Activated CD8-positive, alpha-beta T cell treated with anti-CD3 and anti-CD28 coated beads, Interleukin-2, amount 10 ng/mL, durations not matched to agents 7 days and 5 days (primary cell): ENCODE data around the gene BCL2. TPM values are rescaled to one million over a fixed set of nuclear protein-coding genes. Genes with fewer than 3 reads are reported as not detected.

Experiments
- ATAC-seq: fragments of 150-1000 bp; cut with Tn5 transposase; one replicate; pipeline ENCODE4 v1.10.0; 2021; ENCODE audit warnings: moderate library complexity
- CTCF ChIA-PET: fragments of 350-600 bp; sonication (Branson Sonifier 250); formaldehyde crosslinking; loops from one replicate; lab custom pipeline; 2021; ENCODE audit warnings: antibody characterized with exemption; lab: Charles Lee
- POLR2A ChIA-PET: fragments of 350-600 bp; sonication (Branson Sonifier 250); formaldehyde crosslinking; loops from one replicate; lab custom pipeline; 2021; ENCODE audit warnings: antibody characterized with exemption; lab: Charles Lee
- DNase-seq: peaks from one replicate; pipeline ENCODE4 v3.0.0-alpha.2; 2020
- H3K27ac Mint-ChIP-seq: one replicate; pipeline ENCODE4 v1.8.0; 2021; ENCODE audit warnings: mild to moderate bottlenecking, mixed read lengths
- H3K27me3 Mint-ChIP-seq: one replicate; pipeline ENCODE4 v1.8.0; 2021; ENCODE audit warnings: low read depth, mixed read lengths
- H3K36me3 Mint-ChIP-seq: one replicate; pipeline ENCODE4 v1.8.0; 2021; ENCODE audit warnings: low read depth, mixed read lengths
- H3K4me1 Mint-ChIP-seq: one replicate; pipeline ENCODE4 v1.8.0; 2021; ENCODE audit warnings: low read depth, mixed read lengths
- H3K4me3 Mint-ChIP-seq: one replicate; pipeline ENCODE4 v1.8.0; 2021; ENCODE audit warnings: mild to moderate bottlenecking, mixed read lengths
- H3K9me3 Mint-ChIP-seq: one replicate; pipeline ENCODE4 v1.8.0; 2022; ENCODE audit warnings: mixed read lengths; ENCODE audit not compliant: insufficient read depth
- total RNA-seq, 2 experiments: library from RNA; stranded (reverse); gene quantifications; one replicate each; pipeline ENCODE4 v1.2.3, GENCODE V29; 2021

The BCL2 gene
- total RNA-seq, 2 experiments from 2014 or later, result 140 TPM

- H3K4me3 Mint-ChIP-seq, result no peak overlapping the region
- H3K36me3 Mint-ChIP-seq, result peaks cover 56% of the 10 kb centered on the region
- H3K27me3 Mint-ChIP-seq, result no peaks in the 10 kb centered on the region
- ATAC-seq (peak; percentile 13), DNase-seq (no peak)
- H3K4me1 Mint-ChIP-seq, result peaks cover 66% of the 10 kb centered on the region
- ChIA-PET POLR2A (interaction anchor here (1.1 to 1.3 kb wide), 2 partner anchors 23 to 131 kb away, joined by 4 to 5 read pairs; no protein-coding TSS in a partner anchor), CTCF (interaction anchor here (1.2 to 2.0 kb wide), 6 partner anchors 9 to 131 kb away, joined by 3 to 12 read pairs (median 6); no protein-coding TSS in a partner anchor)
- no peak overlapping the region for H3K27ac Mint-ChIP-seq
- H3K9me3 Mint-ChIP-seq, result no peaks in the 10 kb centered on the region
These were observed 132.4 kb downstream of the BCL2 start for GRCh38 chr18:63187223-63187574.

- H3K9me3 Mint-ChIP-seq, result no peaks in the 10 kb centered on the region
- H3K27ac Mint-ChIP-seq, result no peak overlapping the region
- H3K36me3 Mint-ChIP-seq, result peaks cover 57% of the 10 kb centered on the region
- peaks cover 65% of the 10 kb centered on the region for H3K4me1 Mint-ChIP-seq
- no peak for DNase-seq
- ChIA-PET POLR2A (interaction anchor here (1.1 to 1.6 kb wide), 5 partner anchors 11 to 131 kb away, joined by 3 to 7 read pairs (median 4); no protein-coding TSS in a partner anchor), CTCF (interaction anchor here (0.8 to 2.0 kb wide), 7 partner anchors 9 to 131 kb away, joined by 3 to 9 read pairs (median 5); no protein-coding TSS in a partner anchor)
- ATAC-seq, result peak; percentile 34
- H3K4me3 Mint-ChIP-seq, result no peak overlapping the region
- H3K27me3 Mint-ChIP-seq, result no peaks in the 10 kb centered on the region
These were observed 132.9 kb downstream of the BCL2 start for GRCh38 chr18:63186520-63187222.

- H3K27ac Mint-ChIP-seq, result no peak overlapping the region
- ATAC-seq, result no peak
These were observed 133.6 kb downstream of the BCL2 start for GRCh38 chr18:63185984-63186383.

DNA sequence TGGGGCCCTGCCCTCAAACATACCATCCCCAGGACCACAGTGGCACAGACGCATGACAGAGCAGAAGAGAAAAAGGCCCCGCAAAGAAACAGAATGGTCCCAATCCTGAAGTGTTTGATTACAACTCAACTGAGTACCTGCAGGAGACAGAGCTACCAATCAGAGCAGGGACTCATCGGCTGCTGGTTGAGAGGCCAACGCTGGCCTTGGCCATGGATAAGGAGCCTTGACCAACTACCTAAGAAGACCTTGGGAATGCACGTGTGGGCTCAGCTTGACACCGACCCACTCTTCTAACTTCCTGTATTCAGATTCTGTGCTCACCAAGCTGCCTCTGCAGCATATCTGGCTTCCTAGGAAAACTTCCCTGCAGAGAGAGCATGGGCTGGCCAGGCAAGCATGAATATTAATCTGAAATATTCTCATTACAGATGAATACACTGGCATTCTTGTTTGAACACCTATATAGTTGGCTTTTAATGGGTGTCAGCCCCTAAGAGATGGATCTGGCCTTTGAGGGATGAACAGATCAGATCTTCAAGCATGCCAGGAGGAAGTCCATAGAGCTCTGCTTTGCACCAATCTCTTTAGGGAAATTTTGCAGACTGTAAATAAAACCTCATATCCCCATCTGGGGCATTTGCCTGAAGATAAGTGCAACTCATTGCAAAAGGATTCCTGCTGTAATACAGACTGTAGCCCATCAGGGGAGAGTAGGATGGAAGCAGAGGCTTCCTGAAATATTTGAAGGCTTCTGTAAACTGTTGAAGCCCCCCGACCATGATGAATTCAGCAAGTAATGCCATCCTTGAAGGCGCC is 135.4 kb downstream of the BCL2 start:
- ChIA-PET CTCF (no interaction called here), POLR2A (interaction anchor here (0.8 kb wide), 1 partner anchor 13 kb away, joined by 4 read pairs; no protein-coding TSS in a partner anchor)
- Mint-ChIP-seq H3K27me3 (no peaks in the 10 kb centered on the region), H3K9me3 (no peaks in the 10 kb centered on the region), H3K27ac (no peak overlapping the region), H3K4me1 (peaks cover 63% of the 10 kb centered on the region), H3K36me3 (peaks cover 56% of the 10 kb centered on the region), H3K4me3 (no peak overlapping the region)
- no peak for ATAC-seq
- no peak for DNase-seq

More at GRCh38 chr18:63185984-63186383, 133.6 kb downstream of the BCL2 start:
- H3K36me3 Mint-ChIP-seq, result peaks cover 60% of the 10 kb centered on the region
- no peak overlapping the region for H3K4me3 Mint-ChIP-seq
- no peak for DNase-seq
- H3K27me3 Mint-ChIP-seq, result no peaks in the 10 kb centered on the region
- POLR2A ChIA-PET, result interaction anchor here (1.3 to 1.6 kb wide), 4 partner anchors 11 to 25 kb away, joined by 3 to 7 read pairs (median 5); no protein-coding TSS in a partner anchor
- no peaks in the 10 kb centered on the region for H3K9me3 Mint-ChIP-seq
- CTCF ChIA-PET, result interaction anchor here (0.7 to 2.0 kb wide), 7 partner anchors 10 to 168 kb away, joined by 3 to 9 read pairs (median 3); no protein-coding TSS in a partner anchor
- H3K4me1 Mint-ChIP-seq, result peaks cover 65% of the 10 kb centered on the region

DNA sequence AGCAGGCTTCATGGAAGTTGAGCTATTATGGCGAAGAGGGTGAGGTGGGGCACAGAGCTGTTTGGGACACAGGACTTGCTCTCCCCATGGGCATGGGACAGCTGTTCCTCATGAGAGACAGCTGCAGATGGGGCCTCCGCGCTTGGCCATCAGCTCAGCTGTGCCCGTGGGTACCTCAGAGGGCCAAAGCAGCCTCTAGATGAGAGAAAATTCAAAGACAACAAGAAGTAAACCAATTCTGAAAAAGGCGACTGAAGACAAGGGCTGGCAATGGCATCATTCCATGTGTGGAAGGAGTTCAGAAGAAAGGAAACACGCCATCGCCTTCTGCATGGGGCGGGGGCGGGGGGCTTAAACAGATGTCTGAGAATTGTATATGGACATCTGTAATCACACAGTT is 136.2 kb downstream of the BCL2 start:
- CTCF ChIA-PET, result no interaction called here
- peaks cover 54% of the 10 kb centered on the region for H3K36me3 Mint-ChIP-seq
- ATAC-seq, result no peak
- no peaks in the 10 kb centered on the region for H3K9me3 Mint-ChIP-seq
- DNase-seq, result no peak
- H3K4me3 Mint-ChIP-seq, result no peak overlapping the region
- peaks cover 60% of the 10 kb centered on the region for H3K4me1 Mint-ChIP-seq
- POLR2A ChIA-PET, result interaction anchor here (0.8 kb wide), 1 partner anchor 14 kb away, joined by 4 read pairs; no protein-coding TSS in a partner anchor
- peak overlapping the region; percentile 4 for H3K27ac Mint-ChIP-seq
- H3K27me3 Mint-ChIP-seq, result no peaks in the 10 kb centered on the region

DNA sequence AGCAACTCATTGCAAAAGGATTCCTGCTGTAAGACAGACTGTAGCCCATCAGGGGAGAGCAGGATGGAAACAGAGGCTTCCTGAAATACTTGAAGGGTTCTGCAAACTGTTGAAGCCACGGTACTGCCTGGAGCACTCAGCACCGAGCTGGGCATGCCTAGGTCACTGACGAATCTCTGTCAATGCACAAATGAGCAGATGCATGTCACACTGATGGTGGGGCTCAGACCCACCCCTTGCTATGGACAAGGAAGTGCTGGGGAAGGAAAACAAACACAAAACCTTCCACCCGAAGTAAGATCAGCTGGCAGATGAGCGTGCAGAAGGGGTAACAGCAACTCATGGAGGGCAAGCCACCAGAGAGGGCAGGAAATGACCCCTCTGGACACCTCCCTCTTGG is 136.7 kb downstream of the BCL2 start:
- no peaks in the 10 kb centered on the region for H3K9me3 Mint-ChIP-seq
- ATAC-seq, result no peak
- H3K27me3 Mint-ChIP-seq, result no peaks in the 10 kb centered on the region
- DNase-seq, result no peak
- no peak overlapping the region for H3K4me3 Mint-ChIP-seq
- H3K27ac Mint-ChIP-seq, result peak overlapping the region; percentile 40
- peaks cover 59% of the 10 kb centered on the region for H3K4me1 Mint-ChIP-seq
- H3K36me3 Mint-ChIP-seq, result peaks cover 59% of the 10 kb centered on the region
- POLR2A ChIA-PET, result no interaction called here
- CTCF ChIA-PET, result no interaction called here

DNA sequence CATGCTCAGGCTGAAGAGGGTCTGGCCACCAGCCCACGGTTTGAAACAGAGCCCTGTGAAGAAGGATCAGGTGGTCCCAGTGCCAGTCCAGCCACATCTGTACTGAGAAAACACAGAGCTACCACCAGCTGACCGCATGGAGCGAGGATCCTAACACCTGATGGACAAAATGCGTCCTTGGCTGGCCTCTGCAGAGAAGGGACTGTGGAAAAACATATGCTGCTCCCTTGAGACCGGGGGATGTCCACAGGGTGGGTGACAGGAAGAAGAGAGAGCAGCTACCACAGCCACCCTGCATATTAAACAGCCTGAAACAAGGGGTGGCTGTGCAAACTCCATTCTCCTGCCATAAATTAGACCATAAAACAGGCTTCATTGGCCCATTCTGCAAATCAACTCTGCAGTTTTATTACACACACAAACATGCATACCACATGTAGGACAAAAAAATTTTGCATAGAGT is 137.2 kb downstream of the BCL2 start:
- POLR2A ChIA-PET, result no interaction called here
- DNase-seq (no peak), ATAC-seq (no peak)
- Mint-ChIP-seq H3K36me3 (peaks cover 62% of the 10 kb centered on the region), H3K4me1 (peaks cover 57% of the 10 kb centered on the region), H3K27me3 (no peaks in the 10 kb centered on the region), H3K9me3 (no peaks in the 10 kb centered on the region), H3K4me3 (no peak overlapping the region), H3K27ac (peak overlapping the region; percentile 35)
- CTCF ChIA-PET, result no interaction called here

DNA sequence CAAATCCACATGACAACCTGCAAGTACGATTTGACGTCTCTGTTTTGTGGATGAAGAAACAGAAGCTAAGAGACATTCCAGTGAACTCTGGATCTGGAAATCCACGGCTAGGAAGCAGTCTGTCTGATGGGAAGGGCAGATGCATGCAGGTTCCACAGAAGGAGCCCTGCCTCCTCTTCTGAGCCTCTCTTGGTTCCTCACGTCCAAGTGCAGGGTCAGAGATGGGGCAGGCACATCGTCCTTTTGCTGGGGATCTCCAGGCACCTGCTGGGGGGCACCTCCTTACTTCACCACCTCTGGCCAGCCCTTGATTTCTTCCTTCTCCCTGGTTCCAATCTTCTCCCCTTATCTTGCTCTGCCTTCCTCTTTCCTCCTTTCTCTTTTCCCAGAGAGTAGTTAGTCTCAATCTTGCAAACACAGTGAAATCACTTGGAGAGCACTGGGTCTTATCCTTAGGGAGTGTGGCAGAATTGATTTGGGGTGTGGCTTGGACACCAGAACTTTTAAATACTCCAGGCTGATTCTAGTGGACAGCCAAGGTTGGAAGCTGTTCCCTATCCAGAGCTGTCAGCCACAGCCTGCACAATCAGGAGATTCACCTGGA is 137.8 kb downstream of the BCL2 start:
- H3K4me1 Mint-ChIP-seq, result peaks cover 52% of the 10 kb centered on the region
- no peaks in the 10 kb centered on the region for H3K27me3 Mint-ChIP-seq
- peaks cover 59% of the 10 kb centered on the region for H3K36me3 Mint-ChIP-seq
- no peak overlapping the region for H3K4me3 Mint-ChIP-seq
- H3K27ac Mint-ChIP-seq, result peak overlapping the region; percentile 35
- ATAC-seq, result no peak
- POLR2A ChIA-PET, result interaction anchor here (1.1 kb wide), 1 partner anchor 117 kb away, joined by 3 read pairs; no protein-coding TSS in a partner anchor
- CTCF ChIA-PET, result no interaction called here
- DNase-seq, result no peak
- no peaks in the 10 kb centered on the region for H3K9me3 Mint-ChIP-seq

GRCh38 chr18:63180971-63181376 is 138.6 kb downstream of the BCL2 start:
- Mint-ChIP-seq H3K27ac (peak overlapping the region; percentile 14), H3K4me1 (peaks cover 48% of the 10 kb centered on the region)
- POLR2A ChIA-PET, result interaction anchor here (0.5 to 1.5 kb wide), 4 partner anchors 19 to 143 kb away, joined by 3 to 7 read pairs (median 4); no protein-coding TSS in a partner anchor

GRCh38 chr18:63180321-63180720 is 139.2 kb downstream of the BCL2 start:
- CTCF ChIA-PET, result interaction anchor here (1.1 kb wide), 1 partner anchor 138 kb away, joined by 4 read pairs; no protein-coding TSS in a partner anchor
- Mint-ChIP-seq H3K4me1 (peaks cover 54% of the 10 kb centered on the region), H3K27ac (no peak overlapping the region), H3K9me3 (no peaks in the 10 kb centered on the region), H3K27me3 (no peaks in the 10 kb centered on the region), H3K4me3 (no peak overlapping the region), H3K36me3 (peaks cover 69% of the 10 kb centered on the region)
- DNase-seq (no peak), ATAC-seq (no peak)
- POLR2A ChIA-PET, result interaction anchor here (0.5 to 1.5 kb wide), 3 partner anchors 19 to 143 kb away, joined by 3 to 7 read pairs (median 4); no protein-coding TSS in a partner anchor

More at GRCh38 chr18:63180971-63181376, 138.6 kb downstream of the BCL2 start:
- Mint-ChIP-seq H3K27me3 (no peaks in the 10 kb centered on the region), H3K36me3 (peaks cover 63% of the 10 kb centered on the region), H3K9me3 (no peaks in the 10 kb centered on the region), H3K4me3 (no peak overlapping the region)
- DNase-seq (no peak), ATAC-seq (no peak)
- CTCF ChIA-PET, result no interaction called here

- Mint-ChIP-seq H3K4me1 (peaks cover 51% of the 10 kb centered on the region), H3K9me3 (no peaks in the 10 kb centered on the region), H3K27ac (no peak overlapping the region), H3K36me3 (peaks cover 69% of the 10 kb centered on the region), H3K27me3 (no peaks in the 10 kb centered on the region), H3K4me3 (no peak overlapping the region)
- DNase-seq (no peak), ATAC-seq (no peak)
- ChIA-PET CTCF (interaction anchor here (0.8 to 1.1 kb wide), 2 partner anchors 9 to 139 kb away, joined by 3 to 4 read pairs; no protein-coding TSS in a partner anchor), POLR2A (interaction anchor here (1.5 kb wide), 1 partner anchor 18 kb away, joined by 7 read pairs; no protein-coding TSS in a partner anchor)
These were observed 140.1 kb downstream of the BCL2 start for GRCh38 chr18:63179422-63179821.
